Peyer's patch (tissue), 4 donors: ENCODE results near the gene CUTA. TPM values are rescaled to one million over a fixed set of nuclear protein-coding genes. Genes with fewer than 3 reads are reported as not detected.

Experiments
- DNase-seq, 3 donors: peaks; one replicate each; pipeline ENCODE4 v3.0.0-alpha.2; 2017 to 2019
- H3K27ac ChIP-seq, 4 donors: fragments of 200-600 bp; sonication (generic); one replicate each; pipeline ENCODE4 v1.5.1; 2016 to 2019
- H3K27me3 ChIP-seq, 2 donors: fragments of 200-600 bp; sonication (generic); one replicate each; pipeline ENCODE4 v1.5.1; 2019
- H3K36me3 ChIP-seq, 3 donors: fragments of 200-600 bp; sonication (generic); one replicate each; pipeline ENCODE4 v1.5.1; 2016 to 2019
- H3K4me1 ChIP-seq, 4 donors: fragments of 200-600 bp; sonication (generic); one replicate each; pipeline ENCODE4 v1.5.1; 2016 to 2019
- H3K4me3 ChIP-seq, 4 donors: fragments of 200-600 bp; sonication (generic); 1 replicate in 3 of 4; 2 replicates in 1 of 4; pipeline ENCODE4 v1.5.1; 2016 to 2019; ENCODE audit warnings: mild to moderate bottlenecking in 1 of 4
- H3K9me3 ChIP-seq, 4 donors: fragments of 200-600 bp; sonication (generic); one replicate each; pipeline ENCODE4 v1.5.1; 2016 to 2019; ENCODE audit warnings: mild to moderate bottlenecking in 1 of 4
- CTCF ChIP-seq, 6 experiments: fragments of 450-650 bp in 4 of 6; fragments of 200-600 bp in 2 of 6; sonication (generic) in 1 of 6; IDR thresholded peaks; one replicate each; pipeline ENCODE4 v1.5.1; 2017 to 2019; ENCODE audit warnings: antibody characterized with exemption in 6 of 6, mild to moderate bottlenecking in 3 of 6, moderate library complexity in 1 of 6
- POLR2A ChIP-seq, 2 donors: fragments of 450-650 bp; IDR thresholded peaks; one replicate each; pipeline ENCODE4 v1.5.1; 2017; ENCODE audit warnings: antibody characterized with exemption in 2 of 2, mild to moderate bottlenecking in 2 of 2, moderate library complexity in 2 of 2
- total RNA-seq, 4 donors: library from RNA; depleted of rRNA; stranded (reverse); fragments of >200 nt; gene quantifications; one replicate each; pipeline ENCODE4 v1.1.0, GENCODE V29; 2016

The CUTA gene
- total RNA-seq: 100 to 1,000 TPM in 2 of 4 donors, 10 to 100 TPM in 2; 43.7 to 134 (median 96.2) TPM

GRCh38 chr6:33417903-33418689, at the start of gene CUTA:
CUTA (minus strand) TSS chr6:33418107; CDS start chr6:33418000, 107 bp downstream.
- Histone ChIP-seq H3K9me3 (no peaks in the 10 kb centered on the region), H3K27me3 (no peaks in the 10 kb centered on the region), H3K36me3 (peaks cover 0 to 30% (median 0%) of the 10 kb centered on the region in 3 donors), H3K4me1 (peaks cover 0 to 31% (median 9%) of the 10 kb centered on the region in 4 donors), H3K4me3 (peak within 1 kb of the TSS; percentile 59 to 78 (median 64)), H3K27ac (peak within 1 kb of the TSS; percentile 89 to 95 (median 90))
- peak; percentile 25 to 45 (median 33) for TF ChIP-seq CTCF (IDR thresholded peaks at IDR 0.05)
- TF ChIP-seq POLR2A (IDR thresholded peaks at IDR 0.05): peak; percentile 50 to 51
- peak; percentile 99 to 100 (median 99) for DNase-seq

- no peak for DNase-seq
- Histone ChIP-seq H3K36me3 (no peaks in the 10 kb centered on the region), H3K4me3 (no peak overlapping the region), H3K27ac (no peak overlapping the region), H3K27me3 (no peaks in the 10 kb centered on the region), H3K9me3 (no peaks in the 10 kb centered on the region), H3K4me1 (no peaks in the 10 kb centered on the region)
- TF ChIP-seq CTCF (IDR thresholded peaks at IDR 0.05) (no peak), POLR2A (IDR thresholded peaks at IDR 0.05) (no peak)
These were observed 49.2 kb upstream of the CUTA start for GRCh38 chr6:33467091-33467490.

GRCh38 chr6:33466075-33466735, 48.3 kb upstream of the CUTA start:
- H3K9me3 ChIP-seq: no peaks in the 10 kb centered on the region
- no peaks in the 10 kb centered on the region for H3K4me1 ChIP-seq
- H3K27me3 ChIP-seq: no peaks in the 10 kb centered on the region
- DNase-seq: no peak
- no peaks in the 10 kb centered on the region for H3K36me3 ChIP-seq
- H3K27ac ChIP-seq: no peak overlapping the region
- H3K4me3 ChIP-seq: no peak overlapping the region
- TF ChIP-seq CTCF (IDR thresholded peaks at IDR 0.05) (no peak), POLR2A (IDR thresholded peaks at IDR 0.05) (no peak)

- Histone ChIP-seq H3K4me1 (peaks cover 0 to 10% (median 5%) of the 10 kb centered on the region in 4 donors), H3K9me3 (no peaks in the 10 kb centered on the region), H3K27ac (no peak overlapping the region), H3K4me3 (no peak overlapping the region), H3K27me3 (no peaks in the 10 kb centered on the region), H3K36me3 (no peaks in the 10 kb centered on the region)
- DNase-seq: no peak
- no peak for TF ChIP-seq CTCF (IDR thresholded peaks at IDR 0.05)
- TF ChIP-seq POLR2A (IDR thresholded peaks at IDR 0.05): no peak
These were observed 41.3 kb upstream of the CUTA start for GRCh38 chr6:33459226-33459625.

GRCh38 chr6:33458676-33459075, 40.8 kb upstream of the CUTA start:
- no peak for DNase-seq
- Histone ChIP-seq H3K27ac (no peak overlapping the region), H3K27me3 (no peaks in the 10 kb centered on the region), H3K36me3 (no peaks in the 10 kb centered on the region), H3K9me3 (no peaks in the 10 kb centered on the region), H3K4me1 (peaks cover 0 to 10% (median 6%) of the 10 kb centered on the region in 4 donors), H3K4me3 (no peak overlapping the region)
- TF ChIP-seq CTCF (IDR thresholded peaks at IDR 0.05) (no peak), POLR2A (IDR thresholded peaks at IDR 0.05) (no peak)
